Esophagus squamous epithelium (tissue), 4 donors: ENCODE data around the gene TSPAN4.

ENCODE experiments used
- POLR2A ChIP-seq, 4 donors: fragments of 450-650 bp; IDR thresholded peaks; one replicate each; pipeline ENCODE4 v1.6.1; 2017; ENCODE audit warnings: antibody characterized with exemption in 4 of 4, mild to moderate bottlenecking in 4 of 4, moderate library complexity in 3 of 4
- TF ChIP-seq, protein P1 (sequence below), 6 experiments: fragments of 450-650 bp in 4 of 6; fragments of 200-600 bp in 2 of 6; sonication (generic) in 2 of 6; IDR thresholded peaks; one replicate each; pipeline ENCODE4 v1.5.1; 2016 to 2019; ENCODE audit warnings: antibody characterized with exemption in 6 of 6, mild to moderate bottlenecking in 4 of 6, moderate library complexity in 4 of 6

DNA sequence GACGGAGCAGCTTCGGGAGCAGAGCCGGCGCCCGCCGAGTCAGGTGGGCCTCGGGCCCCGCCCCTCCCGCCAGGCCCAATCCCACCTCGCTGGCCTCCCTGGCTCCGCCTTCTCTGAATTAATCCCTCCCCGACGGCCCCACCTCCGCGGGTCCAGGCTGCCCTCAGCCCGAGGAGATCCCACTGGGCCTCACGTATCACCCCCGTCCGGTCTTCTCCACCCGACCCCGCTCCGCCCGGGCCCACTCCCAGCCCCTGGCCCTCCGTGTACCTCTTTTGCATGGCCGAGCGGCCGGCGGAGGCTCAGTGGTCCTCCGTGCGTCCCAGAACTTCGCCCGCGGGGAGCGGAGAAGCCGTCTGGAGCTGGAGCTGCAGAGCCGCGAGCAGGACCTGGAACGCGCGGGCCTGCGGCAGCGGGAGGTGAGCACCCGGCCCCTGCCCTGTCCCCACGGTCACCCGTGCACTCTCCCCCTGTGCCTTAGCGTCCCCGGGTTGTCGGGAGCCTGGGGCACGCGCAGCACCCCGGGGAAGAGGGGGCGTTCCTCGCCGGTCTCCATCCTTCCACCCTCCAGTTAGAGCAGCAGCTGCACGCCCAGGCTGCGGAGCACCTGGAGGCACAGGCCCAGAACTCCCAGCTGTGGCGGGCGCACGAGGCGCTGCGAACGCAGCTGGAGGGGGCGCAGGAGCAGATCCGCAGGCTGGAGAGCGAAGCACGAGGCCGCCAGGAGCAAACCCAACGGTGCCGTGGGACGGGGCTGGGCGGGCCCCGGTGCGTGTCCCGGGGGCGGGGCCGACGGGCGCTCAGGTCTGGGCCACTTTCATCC is 12.1 kb upstream of the TSPAN4 start:
- TF ChIP-seq, protein P1, sequence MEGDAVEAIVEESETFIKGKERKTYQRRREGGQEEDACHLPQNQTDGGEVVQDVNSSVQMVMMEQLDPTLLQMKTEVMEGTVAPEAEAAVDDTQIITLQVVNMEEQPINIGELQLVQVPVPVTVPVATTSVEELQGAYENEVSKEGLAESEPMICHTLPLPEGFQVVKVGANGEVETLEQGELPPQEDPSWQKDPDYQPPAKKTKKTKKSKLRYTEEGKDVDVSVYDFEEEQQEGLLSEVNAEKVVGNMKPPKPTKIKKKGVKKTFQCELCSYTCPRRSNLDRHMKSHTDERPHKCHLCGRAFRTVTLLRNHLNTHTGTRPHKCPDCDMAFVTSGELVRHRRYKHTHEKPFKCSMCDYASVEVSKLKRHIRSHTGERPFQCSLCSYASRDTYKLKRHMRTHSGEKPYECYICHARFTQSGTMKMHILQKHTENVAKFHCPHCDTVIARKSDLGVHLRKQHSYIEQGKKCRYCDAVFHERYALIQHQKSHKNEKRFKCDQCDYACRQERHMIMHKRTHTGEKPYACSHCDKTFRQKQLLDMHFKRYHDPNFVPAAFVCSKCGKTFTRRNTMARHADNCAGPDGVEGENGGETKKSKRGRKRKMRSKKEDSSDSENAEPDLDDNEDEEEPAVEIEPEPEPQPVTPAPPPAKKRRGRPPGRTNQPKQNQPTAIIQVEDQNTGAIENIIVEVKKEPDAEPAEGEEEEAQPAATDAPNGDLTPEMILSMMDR (IDR thresholded peaks at IDR 0.05), result no peak
- no peak for TF ChIP-seq POLR2A (IDR thresholded peaks at IDR 0.05)
